ENCODE measurements around the gene CETP.

The CETP gene

GRCh38 chr16:57022445-57022844, 60.7 kb downstream of the CETP start:
- DNase-seq (ENCODE audit: low read depth, low spot score), result no peak

- no peak for DNase-seq (ENCODE audit: low read depth, low spot score)
Measured at GRCh38 chr16:57023541-57024249, 61.9 kb downstream of the CETP start.

- DNase-seq (ENCODE audit: low read depth, low spot score), result no peak
Measured at GRCh38 chr16:57024894-57025680, 63.3 kb downstream of the CETP start.

GRCh38 chr16:57025941-57026777, 64.4 kb downstream of the CETP start:
- no peak for DNase-seq (ENCODE audit: low read depth, low spot score)

GRCh38 chr16:57026778-57027062, 65.0 kb downstream of the CETP start:
- DNase-seq (ENCODE audit: low read depth, low spot score), result no peak

- DNase-seq (ENCODE audit: low read depth, low spot score), result no peak
Measured at GRCh38 chr16:57027067-57027466, 65.3 kb downstream of the CETP start.

GRCh38 chr16:57028086-57028485, 66.3 kb downstream of the CETP start:
- DNase-seq (ENCODE audit: low read depth, low spot score), result peak; percentile 72

- DNase-seq (ENCODE audit: low read depth, low spot score), result peak; percentile 32
Measured at GRCh38 chr16:57029161-57030160, 67.7 kb downstream of the CETP start.

GRCh38 chr16:57030346-57030902, 68.7 kb downstream of the CETP start:
- no peak for DNase-seq (ENCODE audit: low read depth, low spot score)

- peak; percentile 21 for DNase-seq (ENCODE audit: low read depth, low spot score)
Measured at GRCh38 chr16:57031156-57031555, 69.4 kb downstream of the CETP start.

- DNase-seq (ENCODE audit: low read depth, low spot score), result no peak
Measured at GRCh38 chr16:57032346-57032745, 70.6 kb downstream of the CETP start.

GRCh38 chr16:57032931-57033330, 71.2 kb downstream of the CETP start:
- no peak for DNase-seq (ENCODE audit: low read depth, low spot score)
